NCI-H524 treated with DMSO at 0.1 percent for 48 hours (cell line): ENCODE data around the gene ABHD11.

Experiments used
- DNase-seq: peaks from one replicate; lab custom pipeline; 2025; lab: John Stamatoyannopoulos, UW

Gene ABHD11

GRCh38 chr7:73701357-73701995 is 37.1 kb downstream of the ABHD11 start:
- DNase-seq = peak; percentile 57

GRCh38 chr7:73700581-73701134 is 37.9 kb downstream of the ABHD11 start:
- no peak for DNase-seq

- no peak for DNase-seq
Observed at GRCh38 chr7:73700069-73700423, 38.6 kb downstream of the ABHD11 start.

GRCh38 chr7:73699370-73700068 is 39.1 kb downstream of the ABHD11 start:
- DNase-seq = no peak

- no peak for DNase-seq
Observed at GRCh38 chr7:73698410-73698809, 40.2 kb downstream of the ABHD11 start.

GRCh38 chr7:73696372-73696771 is 42.2 kb downstream of the ABHD11 start:
- DNase-seq = no peak

- no peak for DNase-seq
Observed at GRCh38 chr7:73690646-73691045, 48.0 kb downstream of the ABHD11 start.

GRCh38 chr7:73688288-73688687 is 50.3 kb downstream of the ABHD11 start:
- no peak for DNase-seq
